ENCODE results near the gene CKS2.

GRCh38 chr9:89314955-89315354, 4.0 kb downstream of the CKS2 start:
- TF ChIP-seq EZH2 (IDR thresholded peaks at IDR 0.05) (no peak), POLR2AphosphoS5 (IDR thresholded peaks at IDR 0.05; ENCODE audit: borderline replicate concordance, low read depth, low read length) (no peak), FOXP2 (optimal IDR thresholded peaks at IDR 0.05; ENCODE audit: control extremely low read depth, extremely low read length, insufficient read depth) (no peak)
